SK-N-SH (cell line): ENCODE data around the gene ELP4. TPM values are rescaled to one million over a fixed set of nuclear protein-coding genes. Genes with fewer than 3 reads are reported as not detected.

Experiments used
- CTCF ChIA-PET: fragments of 300-600, 350-600 bp; formaldehyde crosslinking; extraction: SDS; loops from one replicate; lab custom pipeline; 2021; lab: Yijun Ruan, JAX
- POLR2A ChIA-PET: fragments of 350-600 bp; sonication (Branson Sonifier 250); formaldehyde crosslinking; extraction: SDS; loops from one replicate; lab custom pipeline; 2020; ENCODE audit warnings: antibody characterized with exemption, inconsistent platforms; lab: Yijun Ruan, JAX
- DNase-seq: peaks from one replicate; pipeline ENCODE4 v3.0.0; 2012
- H2AFZ ChIP-seq: fragments of 200-600 bp; sonication (generic); 2 replicates; pipeline ENCODE4 v1.8.1; 2016; ENCODE audit warnings: antibody characterized with exemption, mild to moderate bottlenecking, low read depth
- H3F3A ChIP-seq: fragments of 200-600 bp; sonication (generic); replicated peaks from 2 replicates; pipeline ENCODE3; 2016; ENCODE audit warnings: antibody characterized with exemption, mild to moderate bottlenecking; ENCODE audit not compliant: insufficient read depth
- H3K27ac ChIP-seq, 2 experiments: fragments of 200-500 bp in 1 of 2; fragments of 200-600 bp in 1 of 2; sonication (Bioruptor generic) in 1 of 2; sonication (generic), shearing (Covaris generic) in 1 of 2; 2 replicates each; pipeline versions ENCODE4 v1.5.1 to v1.6.1; 2014 to 2016; ENCODE audit warnings: low read depth in 2 of 2, inconsistent platforms in 1 of 2, low read length in 1 of 2, mild to moderate bottlenecking in 1 of 2, mixed read lengths in 1 of 2
- H3K27me3 ChIP-seq: fragments of 200-600 bp; sonication (generic), shearing (Covaris generic); 2 replicates; pipeline ENCODE4 v1.6.1; 2016; ENCODE audit warnings: mixed run types; ENCODE audit not compliant: insufficient read depth
- H3K36me3 ChIP-seq, 2 experiments: fragments of 200-500 bp in 1 of 2; fragments of 200-600 bp in 1 of 2; sonication (Bioruptor generic) in 1 of 2; sonication (generic) in 1 of 2; replicated peaks in 1 of 2; 2 replicates each; pipeline versions ENCODE3 to v1.5.1; 2014 to 2016; ENCODE audit warnings: low read length in 1 of 2, mild to moderate bottlenecking in 1 of 2; ENCODE audit not compliant: insufficient read depth in 2 of 2, control insufficient read depth in 1 of 2
- H3K4me1 ChIP-seq, 2 experiments: fragments of 200-500 bp in 1 of 2; fragments of 200-600 bp in 1 of 2; sonication (Bioruptor generic) in 1 of 2; sonication (generic), shearing (Covaris generic) in 1 of 2; 2 replicates each; pipeline versions ENCODE4 v1.5.1 to v1.6.1; 2014 to 2016; ENCODE audit warnings: low read depth in 1 of 2, low read length in 1 of 2, mixed run types in 1 of 2; ENCODE audit not compliant: insufficient read depth in 2 of 2, control insufficient read depth in 1 of 2
- H3K4me2 ChIP-seq: fragments of 200-600 bp; sonication (generic), shearing (Covaris generic); 2 replicates; pipeline ENCODE4 v1.6.1; 2017; ENCODE audit warnings: mixed run types
- H3K4me3 ChIP-seq, 2 experiments: fragments of 200-500 bp in 1 of 2; fragments of 200-600 bp in 1 of 2; sonication (Bioruptor generic) in 1 of 2; sonication (generic), shearing (Covaris generic) in 1 of 2; 2 replicates each; pipeline versions ENCODE4 v1.5.1 to v1.8.1; 2014 to 2016; ENCODE audit warnings: low read depth in 2 of 2, inconsistent platforms in 1 of 2, low read length in 1 of 2, mild to moderate bottlenecking in 1 of 2, mixed read lengths in 1 of 2, moderate library complexity in 1 of 2
- H3K79me2 ChIP-seq: fragments of 200-600 bp; sonication (generic); 2 replicates; pipeline ENCODE4 v1.8.1; 2017; ENCODE audit warnings: mild to moderate bottlenecking; ENCODE audit not compliant: insufficient read depth
- H3K9ac ChIP-seq: fragments of 200-600 bp; sonication (generic); 2 replicates; pipeline ENCODE4 v1.6.1; 2017; ENCODE audit warnings: mixed run types
- H3K9me2 ChIP-seq: fragments of 200-600 bp; sonication (generic); 2 replicates; pipeline ENCODE4 v1.6.1; 2017; ENCODE audit warnings: mixed run types
- H3K9me3 ChIP-seq: fragments of 200-600 bp; sonication (generic); 2 replicates; pipeline ENCODE4 v1.6.1; 2017; ENCODE audit warnings: mixed run types, mild to moderate bottlenecking, moderate library complexity
- H4K20me1 ChIP-seq: fragments of 200-600 bp; sonication (generic); 2 replicates; pipeline ENCODE4 v1.6.1; 2017; ENCODE audit warnings: mild to moderate bottlenecking, mixed run types; ENCODE audit not compliant: insufficient read depth
- CHD2 ChIP-seq: fragments of 150-350 bp; IDR thresholded peaks from 2 replicates; pipeline ENCODE4 v1.6.1; 2018; ENCODE audit warnings: low read length; ENCODE audit not compliant: partially characterized antibody
- ELF1 ChIP-seq: IDR thresholded peaks from 2 replicates; pipeline ENCODE4 v1.4.0; 2012
- FOXJ3 ChIP-seq: sonication (generic); formaldehyde crosslinking; IDR thresholded peaks from 2 replicates; pipeline ENCODE4 v1.5.1; 2020; ENCODE audit warnings: mild to moderate bottlenecking, missing genetic modification reagents
- FOXM1 ChIP-seq: IDR thresholded peaks from 2 replicates; pipeline ENCODE4 v1.4.0; 2012; ENCODE audit warnings: low read depth, mild to moderate bottlenecking
- GATA2 ChIP-seq: sonication (generic); formaldehyde crosslinking; IDR thresholded peaks from 2 replicates; pipeline ENCODE4 v1.5.0; 2020; ENCODE audit warnings: mild to moderate bottlenecking, missing genetic modification reagents
- IRF3 ChIP-seq: fragments of 150-350 bp; IDR thresholded peaks from 2 replicates; pipeline ENCODE4 v1.6.1; 2016; ENCODE audit warnings: mild to moderate bottlenecking, low read depth, low read length
- MXI1 ChIP-seq: IDR thresholded peaks from 2 replicates; pipeline ENCODE4 v1.6.1; 2012; ENCODE audit warnings: mild to moderate bottlenecking, low read depth, low read length, improper control_type of control experiment
- NRF1 ChIP-seq: IDR thresholded peaks from 2 replicates; pipeline ENCODE4 v1.6.1; 2012; ENCODE audit warnings: low read depth, mild to moderate bottlenecking, low read length
- POLR2AphosphoS5 ChIP-seq: IDR thresholded peaks from 2 replicates; pipeline ENCODE4 v1.6.1; 2012; ENCODE audit warnings: low read depth, low read length
- RAD21 ChIP-seq: IDR thresholded peaks from 2 replicates; pipeline ENCODE4 v1.6.1; 2012; ENCODE audit warnings: mild to moderate bottlenecking, low read length
- RCOR1 ChIP-seq: fragments of 150-350 bp; IDR thresholded peaks from 2 replicates; pipeline ENCODE4 v1.6.1; 2017; ENCODE audit warnings: antibody characterized with exemption, low read length
- REST ChIP-seq: IDR thresholded peaks from 2 replicates; pipeline ENCODE4 v1.6.1; 2012; ENCODE audit warnings: mild to moderate bottlenecking, low read depth, low read length, moderate library complexity
- RXRA ChIP-seq: IDR thresholded peaks from 2 replicates; pipeline ENCODE4 v1.4.0; 2012; ENCODE audit warnings: low read depth, mild to moderate bottlenecking, borderline replicate concordance
- SMC3 ChIP-seq: IDR thresholded peaks from 2 replicates; pipeline ENCODE4 v1.6.1; 2012; ENCODE audit warnings: low read depth, low read length, improper control_type of control experiment
- TAF1 ChIP-seq: IDR thresholded peaks from 2 replicates; pipeline ENCODE4 v1.6.1; 2012; ENCODE audit warnings: low read depth, mild to moderate bottlenecking, low read length, moderate library complexity, borderline replicate concordance
- TCF12 ChIP-seq: IDR thresholded peaks from 2 replicates; pipeline ENCODE4 v1.4.0; 2012
- TEAD4 ChIP-seq: IDR thresholded peaks from 2 replicates; pipeline ENCODE4 v1.4.0; 2012; ENCODE audit warnings: mild to moderate bottlenecking, borderline replicate concordance; ENCODE audit not compliant: insufficient read depth
- USF1 ChIP-seq: IDR thresholded peaks from 2 replicates; pipeline ENCODE4 v1.4.0; 2012; ENCODE audit warnings: low read depth, borderline replicate concordance
- ZBTB33 ChIP-seq: IDR thresholded peaks from 2 replicates; pipeline ENCODE4 v1.4.0; 2012; ENCODE audit warnings: low read depth, borderline replicate concordance
- WGBS: methylation state at CpG from one replicate; pipeline ENCODE4 v1.1.6; 2017; ENCODE audit warnings: low lambda C conversion rate; 5-methylcytosine and 5-hydroxymethylcytosine counted together
- polyA plus RNA-seq, 3 experiments: library from polyadenylated mRNA; depleted of rRNA; stranded (reverse); fragments of >200 nt; gene quantifications; 2 replicates each; pipeline ENCODE4 v1.2.3, GENCODE V29; 2012

Gene ELP4
- polyA plus RNA-seq, 1 of the 3 experiments (the other 2 are of a cell fraction) = 7.0 TPM

- no peak for TF ChIP-seq SMC3
- no peak for TF ChIP-seq CHD2
- TF ChIP-seq POLR2AphosphoS5 = no peak
- no peak for TF ChIP-seq FOXJ3 (CRISPR knock-in tag)
These were observed 296.1 kb downstream of the ELP4 start (continued) for GRCh38 chr11:31805629-31806185.

GRCh38 chr11:31806186-31806927, 296.8 kb downstream of the ELP4 start:
- Histone ChIP-seq H3K4me3 (no peak overlapping the region), H3K9me3 (no peaks in the 10 kb centered on the region), H3K4me1 (no peaks in the 10 kb centered on the region; a peak in 2 of 4 replicates), H4K20me1 (peaks cover 13% of the 10 kb centered on the region; the same call in 1 of the 2 replicates), H3K9me2 (no peaks in the 10 kb centered on the region), H3K36me3 (no peaks in the 10 kb centered on the region), H3K27ac (no peak overlapping the region), H3K27me3 (peaks cover 100% of the 10 kb centered on the region), H2AFZ (no peak overlapping the region), H3K4me2 (no peak overlapping the region), H3K9ac (no peak overlapping the region), H3K79me2 (no peaks in the 10 kb centered on the region), H3F3A (peaks cover 4% of the 10 kb centered on the region)
- POLR2A ChIA-PET = no interaction called here
- no peak for DNase-seq
- TF ChIP-seq TEAD4 = no peak
- no peak for TF ChIP-seq GATA2 (CRISPR knock-in tag)
- no peak for TF ChIP-seq USF1
- TF ChIP-seq RAD21 = no peak
- TF ChIP-seq POLR2AphosphoS5 = no peak
- no peak for TF ChIP-seq FOXM1
- no peak for TF ChIP-seq FOXJ3 (CRISPR knock-in tag)
- no peak for TF ChIP-seq SMC3
- no peak for TF ChIP-seq TCF12
- TF ChIP-seq TAF1 = no peak
- no peak for TF ChIP-seq REST
- no peak for TF ChIP-seq ELF1
- TF ChIP-seq NRF1 = no peak
- TF ChIP-seq ZBTB33 = no peak
- TF ChIP-seq RXRA = no peak
- TF ChIP-seq IRF3 = no peak
- TF ChIP-seq RCOR1 = no peak
- no peak for TF ChIP-seq MXI1
- CTCF ChIA-PET = interaction anchor here (1.3 kb wide), 1 partner anchor 165 kb away, joined by 3 read pairs; no protein-coding TSS in a partner anchor
- 19% methylated on average over 23 of the region's 36 CpGs for WGBS
